GM21367 (cell line): ENCODE data around the gene FMC1.

Source experiments
- ATAC-seq: cut with Tn5 transposase; IDR thresholded peaks from one replicate; pipeline ENCODE4 v1.9.1; 2021; ENCODE audit not compliant: unreplicated experiment

FMC1 gene

DNA sequence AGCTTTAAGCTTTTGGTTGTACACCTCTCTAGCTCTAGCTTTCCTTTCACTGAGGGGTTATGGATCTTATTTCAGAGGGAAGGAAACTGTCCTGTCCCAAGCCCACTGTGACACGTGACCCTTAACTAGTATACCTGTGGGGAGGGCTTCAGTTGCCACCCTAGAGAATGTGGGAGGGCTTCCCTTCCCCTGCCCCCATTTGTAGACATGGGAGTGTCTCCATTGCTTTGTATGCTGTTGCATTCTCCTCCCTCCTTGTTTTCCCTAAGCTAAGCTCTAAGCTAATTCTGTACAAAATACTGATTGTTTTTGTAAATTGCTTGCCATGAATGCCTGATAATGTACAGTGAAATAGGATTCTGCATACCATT, 29.8 kb downstream of the FMC1 start:
- ATAC-seq: no peak

DNA sequence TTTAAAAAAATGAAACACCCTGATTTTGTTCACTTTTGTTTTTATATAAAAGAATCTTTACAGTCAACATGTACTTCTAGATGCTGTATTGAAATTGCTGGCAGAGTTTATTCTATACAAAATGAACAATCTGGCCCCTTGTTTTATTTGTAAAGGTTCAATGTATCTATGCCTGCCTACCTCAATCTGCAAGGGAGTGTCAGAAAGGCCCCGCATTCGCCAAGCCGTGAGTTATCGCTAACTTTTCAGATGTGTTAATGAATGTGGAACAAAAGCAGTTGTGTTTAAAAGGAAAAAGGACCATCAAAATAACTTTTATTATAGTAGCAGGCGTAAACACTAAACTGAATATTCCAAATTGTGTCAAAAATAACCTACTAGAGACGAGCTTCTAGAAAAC, 33.1 kb downstream of the FMC1 start:
- ATAC-seq: no peak

DNA sequence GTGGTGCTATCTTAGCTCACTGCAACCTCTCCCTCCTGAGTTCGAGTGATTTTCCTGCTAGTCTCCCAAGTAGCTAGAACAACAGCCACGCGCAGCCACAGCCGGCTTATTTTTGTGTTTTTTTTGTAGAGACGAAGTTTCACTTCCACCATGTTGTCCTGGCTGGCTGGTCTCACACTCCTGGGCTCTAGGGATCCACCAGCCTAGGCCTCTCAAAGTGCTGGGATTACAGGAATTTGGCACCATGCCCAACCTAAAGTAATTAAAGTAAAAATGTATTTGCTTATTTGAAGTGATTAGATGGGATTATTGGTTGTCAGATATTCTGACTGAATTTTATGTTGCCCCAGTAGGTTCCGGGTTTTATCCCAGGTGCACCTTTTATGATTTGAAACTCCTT, 41.3 kb downstream of the FMC1 start:
- no peak for ATAC-seq

GRCh38 chr7:139384611-139385010, 43.5 kb downstream of the FMC1 start:
- no peak for ATAC-seq

DNA sequence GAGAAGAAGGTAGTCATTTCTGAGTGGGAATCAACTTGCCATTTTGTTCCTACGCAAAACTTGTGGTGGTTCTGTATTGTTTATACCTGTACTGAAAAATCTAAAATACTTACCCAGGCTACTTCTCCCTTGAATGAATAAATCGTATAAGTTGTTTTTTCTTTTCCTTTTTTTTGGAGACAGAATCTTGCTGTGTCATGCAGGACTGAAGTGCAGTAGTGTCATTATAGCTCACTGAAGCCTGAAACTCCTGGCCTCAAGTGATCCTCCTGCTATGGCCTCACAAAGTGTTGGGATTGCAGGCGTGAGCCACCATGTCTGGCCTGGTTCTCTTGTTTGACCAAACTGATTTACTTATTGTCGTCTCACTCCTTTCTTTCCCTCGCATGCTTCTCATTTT, 46.5 kb downstream of the FMC1 start:
- no peak for ATAC-seq

DNA sequence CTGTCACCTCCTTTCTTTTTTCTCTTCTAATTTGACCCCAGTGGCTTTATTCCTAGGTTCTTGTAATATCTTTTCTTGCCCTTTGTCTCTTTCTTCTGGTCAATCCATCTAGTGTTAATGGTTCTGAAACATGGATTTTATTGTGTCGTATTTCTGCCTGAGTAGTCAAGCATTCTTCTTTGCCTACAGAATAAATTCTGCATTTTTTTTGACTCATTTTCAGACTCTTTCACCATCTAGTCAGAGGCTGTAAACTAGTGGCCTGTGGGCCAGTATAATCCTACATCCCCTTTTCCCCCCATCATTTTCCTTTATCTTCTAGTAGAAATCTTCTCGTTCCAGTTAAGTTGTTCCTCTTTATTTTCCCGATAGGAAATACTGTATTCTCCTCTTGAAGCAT, 48.0 kb downstream of the FMC1 start:
- ATAC-seq: no peak

- ATAC-seq: no peak
Measured at GRCh38 chr7:139389774-139390173, 48.6 kb downstream of the FMC1 start.

DNA sequence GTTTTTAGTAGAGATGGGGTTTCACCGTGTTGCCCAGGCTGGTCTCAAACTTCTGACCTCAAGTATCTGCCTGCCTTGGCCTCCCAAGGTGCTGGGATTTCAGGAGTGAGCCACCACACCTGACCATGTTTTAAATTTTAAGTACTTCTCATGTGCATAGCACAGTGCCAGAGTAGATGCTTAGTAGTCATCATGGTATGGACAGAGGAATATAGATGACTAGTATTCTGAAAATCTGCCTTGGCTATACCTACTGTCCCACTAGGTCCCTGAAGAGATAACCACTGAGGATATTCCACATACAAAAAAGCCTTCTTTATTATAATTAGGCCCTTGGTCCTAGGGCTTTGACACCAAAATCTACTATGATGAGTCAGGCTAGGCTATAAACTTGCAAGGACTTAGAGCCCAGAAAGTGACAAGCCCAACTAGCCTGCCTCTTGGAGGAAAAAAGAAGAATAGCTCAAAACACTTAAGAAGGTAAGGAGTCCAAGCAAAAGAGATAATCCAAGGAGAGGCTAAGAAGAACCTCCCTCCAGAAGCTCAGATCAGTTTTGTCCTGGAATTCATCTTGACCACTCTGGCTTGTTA, 52.6 kb downstream of the FMC1 start:
- ATAC-seq: no peak

DNA sequence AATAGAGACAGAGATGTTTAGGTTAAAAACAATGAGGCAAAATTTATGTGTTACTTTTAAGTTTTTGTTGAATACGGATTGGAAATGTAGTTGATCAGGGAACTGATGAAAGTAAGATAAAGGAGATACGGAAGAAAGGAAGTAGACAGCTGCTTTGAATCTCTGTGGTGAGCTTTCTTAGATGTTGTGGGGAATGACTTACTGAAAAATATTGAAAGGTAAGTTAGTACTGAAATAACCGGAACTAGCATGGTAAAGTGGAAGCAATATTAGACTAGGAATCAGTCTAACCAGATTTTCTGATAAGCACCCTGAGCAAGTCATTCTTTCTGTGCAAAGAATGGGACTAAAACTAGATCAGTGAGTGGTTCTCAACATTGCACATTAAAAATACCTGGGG, 53.4 kb downstream of the FMC1 start:
- ATAC-seq: no peak
